Right lobe of liver (tissue), 6 donors: Measurements from ENCODE around the gene MAPKAP1. TPM values are rescaled to one million over a fixed set of nuclear protein-coding genes. Genes with fewer than 3 reads are reported as not detected.
"Not testable (repeated sequence)": the region's sequence is repeated elsewhere in the genome, so short reads cannot be mapped to it uniquely, and the experiment has no call there.

Experiments used
- ATAC-seq, 4 donors: fragments of 200-7000 bp; cut with Tn5 transposase; one replicate each; pipeline ENCODE4 v1.9.1; 2020; ENCODE audit warnings: mild to moderate bottlenecking in 4 of 4, moderate library complexity in 4 of 4
- DNase-seq, 3 donors: peaks; one replicate each; pipeline ENCODE4 v3.0.0-alpha.2; 2020
- H3K27ac ChIP-seq, 3 donors: fragments of 200-600 bp; one replicate each; pipeline ENCODE4 v1.8.0; 2022
- H3K27me3 ChIP-seq, 2 donors: fragments of 200-600 bp; one replicate each; pipeline ENCODE4 v1.8.0; 2022
- H3K36me3 ChIP-seq, 4 donors: fragments of 200-600 bp; sonication (generic) in 1 of 4; one replicate each; pipeline versions ENCODE4 v1.5.1 to v1.8.0; 2017 to 2022; ENCODE audit warnings: control low read depth in 1 of 4
- H3K4me1 ChIP-seq, 4 donors: fragments of 200-600 bp; sonication (generic) in 1 of 4; one replicate each; pipeline versions ENCODE4 v1.5.1 to v1.8.0; 2017 to 2022; ENCODE audit warnings: control low read depth in 1 of 4
- H3K4me3 ChIP-seq, 3 donors: fragments of 200-600 bp; one replicate each; pipeline ENCODE4 v1.8.0; 2022
- H3K9me3 ChIP-seq, 4 donors: fragments of 200-600 bp; sonication (generic) in 1 of 4; one replicate each; pipeline versions ENCODE4 v1.5.1 to v1.8.0; 2017 to 2022; ENCODE audit warnings: control low read depth in 1 of 4
- CTCF ChIP-seq, 4 donors: fragments of 200-600 bp in 3 of 4; fragments of 450-650 bp in 1 of 4; IDR thresholded peaks; one replicate each; pipeline versions ENCODE4 v1.5.1 to v1.8.0; 2016 to 2022; ENCODE audit warnings: antibody characterized with exemption in 4 of 4, mild to moderate bottlenecking in 2 of 4
- POLR2A ChIP-seq: fragments of 450-650 bp; IDR thresholded peaks from one replicate; pipeline ENCODE4 v1.6.1; 2017; ENCODE audit warnings: antibody characterized with exemption, mild to moderate bottlenecking
- WGBS: methylation state at CpG from one replicate; pipeline ENCODE4 v1.1.6; 2018; ENCODE audit warnings: low coverage, low lambda C conversion rate; ENCODE audit not compliant: insufficient coverage; ENCODE audit errors: missing lambda C conversion rate; 5-methylcytosine and 5-hydroxymethylcytosine counted together
- intact Hi-C, 2 donors: fragments of 100-400 bp; cut with DNase I; formaldehyde crosslinking; loops; one replicate each; pipeline versions ENCODE4 v1.11.2 to v1.14.1; 2022
- total RNA-seq, 6 experiments: library from RNA; depleted of rRNA in 2 of 6; stranded (reverse); fragments of >200 nt in 2 of 6; fragmentation: NEBNext Ultra II Directional in 3 of 6; extraction: Animal tissue kit (Norgen Biotek cat#: 25700) in 3 of 6; gene quantifications; one replicate each; pipeline versions ENCODE4 v1.1.0 to v1.2.4, GENCODE V29; 2016 to 2023
- donor health status: DM: no; HTN: yes; CAD: no.
- donor health status: DM: no; HTN: no; CAD: no.
- donor health status: DM: no; HTN: no; CAD: no.
- donor health status: DM: no; HTN: yes; CAD: no.
- donor health status: DM: no; HTN: yes; CAD: no.

MAPKAP1 gene
- total RNA-seq, 6 experiments from 2014 or later = 29.6 to 53.2 (median 48.3) TPM

- H3K27ac ChIP-seq = no peak overlapping the region
- no peaks in the 10 kb centered on the region for H3K27me3 ChIP-seq
- 92% methylated on average over 2 of the region's 2 CpGs for WGBS
- H3K9me3 ChIP-seq = no peaks in the 10 kb centered on the region
- peaks cover 0 to 8% (median 0%) of the 10 kb centered on the region in 4 donors for H3K4me1 ChIP-seq
- intact Hi-C loops = no loop called here
- TF ChIP-seq CTCF (IDR thresholded peaks at IDR 0.05) (no peak), POLR2A (no peak)
- ATAC-seq (no peak), DNase-seq (no peak)
- H3K4me3 ChIP-seq = no peak overlapping the region
- H3K36me3 ChIP-seq = no peaks in the 10 kb centered on the region
Observed at GRCh38 chr9:125570246-125570645, 136.8 kb downstream of the MAPKAP1 start.

- Histone ChIP-seq H3K27me3 (no peaks in the 10 kb centered on the region), H3K4me3 (no peak overlapping the region), H3K4me1 (peaks cover 0 to 8% (median 0%) of the 10 kb centered on the region in 4 donors), H3K9me3 (no peaks in the 10 kb centered on the region), H3K27ac (no peak overlapping the region), H3K36me3 (no peaks in the 10 kb centered on the region)
- ATAC-seq = no peak
- TF ChIP-seq CTCF (IDR thresholded peaks at IDR 0.05) = no peak
- WGBS = 66% methylated on average over 4 of the region's 4 CpGs
- intact Hi-C loops = no loop called here
- DNase-seq = no peak
Observed at GRCh38 chr9:125568621-125569020, 138.4 kb downstream of the MAPKAP1 start.

- H3K27ac ChIP-seq, ATAC-seq, H3K36me3 ChIP-seq, H3K4me1 ChIP-seq, H3K4me3 ChIP-seq, intact Hi-C loops, H3K27me3 ChIP-seq, H3K9me3 ChIP-seq, DNase-seq: not testable (repeated sequence)
Observed at GRCh38 chr9:125566051-125566450, 141.0 kb downstream of the MAPKAP1 start.

- ATAC-seq = no peak
- TF ChIP-seq CTCF (IDR thresholded peaks at IDR 0.05) = no peak
- TF ChIP-seq POLR2A = no peak
- no peak for DNase-seq
- Histone ChIP-seq H3K4me1 (peaks cover 0 to under 1% (median 0%) of the 10 kb centered on the region in 4 donors), H3K27me3 (no peaks in the 10 kb centered on the region), H3K4me3 (no peak overlapping the region), H3K27ac (no peak overlapping the region), H3K36me3 (no peaks in the 10 kb centered on the region), H3K9me3 (no peaks in the 10 kb centered on the region)
- intact Hi-C loops = no loop called here
- 94% methylated on average over 2 of the region's 2 CpGs for WGBS
Observed at GRCh38 chr9:125565126-125565525, 141.9 kb downstream of the MAPKAP1 start.

- Histone ChIP-seq H3K27me3 (no peaks in the 10 kb centered on the region), H3K9me3 (no peaks in the 10 kb centered on the region), H3K36me3 (no peaks in the 10 kb centered on the region), H3K4me3 (no peak overlapping the region), H3K27ac (no peak overlapping the region), H3K4me1 (peaks cover 0 to 5% (median 0%) of the 10 kb centered on the region in 4 donors)
- no peak for ATAC-seq
- TF ChIP-seq CTCF (IDR thresholded peaks at IDR 0.05) = no peak
- no peak for TF ChIP-seq POLR2A
- WGBS = 90% methylated on average over 4 of the region's 4 CpGs
- intact Hi-C loops = no loop called here
- DNase-seq = no peak
Observed at GRCh38 chr9:125564631-125565030, 142.4 kb downstream of the MAPKAP1 start.
